ENCODE data around the gene SEMA3C.

DNA sequence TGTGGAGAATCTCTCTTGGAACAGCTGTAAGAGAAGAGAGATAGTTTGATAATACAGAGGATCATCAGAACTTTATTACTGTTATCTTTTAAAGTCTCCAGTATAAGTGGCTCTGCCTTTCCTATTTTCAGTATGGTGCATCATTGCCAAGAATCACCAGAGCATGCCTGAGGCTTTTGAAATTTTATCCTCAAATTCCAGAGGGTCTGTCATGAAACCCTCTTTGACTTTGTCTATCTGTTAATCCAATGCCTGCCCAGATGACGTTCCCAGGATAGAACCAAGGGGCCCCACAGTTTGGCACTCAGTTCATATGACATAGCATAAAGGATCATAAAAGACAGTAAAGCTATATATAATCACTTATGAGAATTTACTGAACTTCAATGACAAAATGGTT, 35.3 kb upstream of the SEMA3C start:
- TF ChIP-seq, protein P1, sequence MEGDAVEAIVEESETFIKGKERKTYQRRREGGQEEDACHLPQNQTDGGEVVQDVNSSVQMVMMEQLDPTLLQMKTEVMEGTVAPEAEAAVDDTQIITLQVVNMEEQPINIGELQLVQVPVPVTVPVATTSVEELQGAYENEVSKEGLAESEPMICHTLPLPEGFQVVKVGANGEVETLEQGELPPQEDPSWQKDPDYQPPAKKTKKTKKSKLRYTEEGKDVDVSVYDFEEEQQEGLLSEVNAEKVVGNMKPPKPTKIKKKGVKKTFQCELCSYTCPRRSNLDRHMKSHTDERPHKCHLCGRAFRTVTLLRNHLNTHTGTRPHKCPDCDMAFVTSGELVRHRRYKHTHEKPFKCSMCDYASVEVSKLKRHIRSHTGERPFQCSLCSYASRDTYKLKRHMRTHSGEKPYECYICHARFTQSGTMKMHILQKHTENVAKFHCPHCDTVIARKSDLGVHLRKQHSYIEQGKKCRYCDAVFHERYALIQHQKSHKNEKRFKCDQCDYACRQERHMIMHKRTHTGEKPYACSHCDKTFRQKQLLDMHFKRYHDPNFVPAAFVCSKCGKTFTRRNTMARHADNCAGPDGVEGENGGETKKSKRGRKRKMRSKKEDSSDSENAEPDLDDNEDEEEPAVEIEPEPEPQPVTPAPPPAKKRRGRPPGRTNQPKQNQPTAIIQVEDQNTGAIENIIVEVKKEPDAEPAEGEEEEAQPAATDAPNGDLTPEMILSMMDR (IDR thresholded peaks at IDR 0.05) = no peak
- TF ChIP-seq POLR2A (IDR thresholded peaks at IDR 0.05) = no peak
